HCT116 (cell line): Measurements from ENCODE around the gene RUNX1. TPM values are rescaled to one million over a fixed set of nuclear protein-coding genes. Genes with fewer than 3 reads are reported as not detected.

Source experiments
- ATAC-seq: fragments of 200-7000 bp; cut with Tn5 transposase; 2 replicates; pipeline ENCODE4 v1.9.1; 2020; ENCODE audit warnings: mild to moderate bottlenecking, moderate library complexity
- BruUV-seq: library from RNA; stranded (reverse); fragments of 400-500 nt; replicated peaks from 2 replicates; lab custom pipeline; 2021; lab: Mats Ljungman, UMichigan
- CTCF ChIA-PET: fragments of 300-600 bp; sonication (Branson Sonifier 250); formaldehyde crosslinking; loops from one replicate; lab custom pipeline; 2021; ENCODE audit warnings: antibody characterized with exemption; lab: Charles Lee
- POLR2A ChIA-PET: fragments of 300-600, 350-600 bp; sonication (Branson Sonifier 250); formaldehyde crosslinking; loops from one replicate; lab custom pipeline; 2021; ENCODE audit warnings: antibody characterized with exemption; lab: Charles Lee
- RAD21 ChIA-PET, 2 experiments: fragments of 300-600 bp; sonication (Branson Sonifier 250); formaldehyde crosslinking; loops; one replicate each; lab custom pipeline; 2023; ENCODE audit warnings: low total read pairs in 2 of 2; ENCODE audit not compliant: uncharacterized antibody in 2 of 2, unreplicated experiment in 2 of 2, low non-redundant PET in 1 of 2; lab: Charles Lee
- DNase-seq: peaks from one replicate; pipeline ENCODE4 v3.0.0-alpha.2; 2010; ENCODE audit warnings: low read depth, low spot score
- H2AFZ ChIP-seq: fragments of 200-600 bp; shearing (Covaris generic), sonication (generic); 2 replicates; pipeline ENCODE4 v1.6.1; 2017; ENCODE audit warnings: low read depth, mixed run types, mixed read lengths, antibody characterized with exemption, low read length; ENCODE audit not compliant: poor library complexity, severe bottlenecking
- H3K27ac ChIP-seq: 2 replicates; pipeline ENCODE4 v1.5.1; 2012; ENCODE audit warnings: low read depth, low read length
- H3K27me3 ChIP-seq: fragments of 200-600 bp; sonication (generic); 2 replicates; pipeline ENCODE4 v1.6.1; 2016; ENCODE audit warnings: mixed run types, low read length, mixed read lengths; ENCODE audit not compliant: insufficient read depth
- H3K36me3 ChIP-seq, 2 experiments: fragments of 200-500 bp in 1 of 2; fragments of 200-600 bp in 1 of 2; sonication (Bioruptor generic) in 1 of 2; sonication (generic) in 1 of 2; 2 replicates each; pipeline versions ENCODE4 v1.5.1 to v1.6.1; 2014 to 2016; ENCODE audit warnings: low read length in 2 of 2, inconsistent platforms in 1 of 2, mixed read lengths in 1 of 2, mixed run types in 1 of 2; ENCODE audit not compliant: insufficient read depth in 2 of 2, control insufficient read depth in 1 of 2
- H3K4me1 ChIP-seq, 2 experiments: fragments of 200-600 bp in 1 of 2; sonication (generic) in 1 of 2; 2 replicates each; pipeline versions ENCODE4 v1.5.1 to v1.6.1; 2012 to 2017; ENCODE audit warnings: low read length in 2 of 2, inconsistent platforms in 1 of 2, mild to moderate bottlenecking in 1 of 2, mixed read lengths in 1 of 2, mixed run types in 1 of 2, moderate library complexity in 1 of 2; ENCODE audit not compliant: insufficient read depth in 2 of 2, control insufficient read depth in 1 of 2
- H3K4me2 ChIP-seq: fragments of 200-600 bp; sonication (generic); 2 replicates; pipeline ENCODE4 v1.6.1; 2017; ENCODE audit warnings: mixed run types, low read length, mixed read lengths
- H3K4me3 ChIP-seq, 2 experiments: fragments of 200-600 bp in 1 of 2; sonication (generic) in 1 of 2; replicated peaks in 1 of 2; 2 replicates each; pipeline ENCODE4 v1.5.1; 2011 to 2016; ENCODE audit warnings: low read length in 2 of 2, control low read depth in 1 of 2, low read depth in 1 of 2, mild to moderate bottlenecking in 1 of 2, mixed read lengths in 1 of 2, mixed run types in 1 of 2
- H3K79me2 ChIP-seq: fragments of 200-600 bp; sonication (generic); 2 replicates; pipeline ENCODE4 v1.6.1; 2017; ENCODE audit warnings: mild to moderate bottlenecking, mixed run types, low read length, moderate library complexity, mixed read lengths; ENCODE audit not compliant: insufficient read depth
- H3K9ac ChIP-seq: fragments of 200-600 bp; sonication (generic); 2 replicates; pipeline ENCODE4 v1.6.1; 2016; ENCODE audit warnings: low read length, mixed read lengths
- H3K9me2 ChIP-seq: fragments of 200-600 bp; sonication (generic), shearing (Covaris generic); 2 replicates; pipeline ENCODE4 v1.6.1; 2017; ENCODE audit warnings: mixed run types, mild to moderate bottlenecking, moderate library complexity; ENCODE audit not compliant: insufficient read depth
- H3K9me3 ChIP-seq, 2 experiments: fragments of 200-500 bp in 1 of 2; fragments of 200-600 bp in 1 of 2; sonication (Bioruptor generic) in 1 of 2; sonication (generic) in 1 of 2; 2 replicates each; pipeline ENCODE4 v1.6.1; 2014 to 2017; ENCODE audit warnings: low read length in 2 of 2, mixed read lengths in 2 of 2, inconsistent platforms in 1 of 2, low read depth in 1 of 2, mild to moderate bottlenecking in 1 of 2, mixed run types in 1 of 2, moderate library complexity in 1 of 2; ENCODE audit not compliant: control insufficient read depth in 1 of 2, insufficient read depth in 1 of 2
- H4K20me1 ChIP-seq: fragments of 200-600 bp; sonication (generic), shearing (Covaris generic); 2 replicates; pipeline ENCODE4 v1.6.1; 2017; ENCODE audit warnings: mixed run types, mild to moderate bottlenecking, moderate library complexity; ENCODE audit not compliant: insufficient read depth
- CBX3 ChIP-seq: IDR thresholded peaks from 2 replicates; pipeline ENCODE4 v1.6.1; 2012; ENCODE audit warnings: low read depth
- CEBPB ChIP-seq: IDR thresholded peaks from 2 replicates; pipeline ENCODE4 v1.6.1; 2012; ENCODE audit warnings: low read depth
- EGR1 ChIP-seq: IDR thresholded peaks from 2 replicates; pipeline ENCODE4 v1.6.1; 2012; ENCODE audit warnings: low read depth
- ELF1 ChIP-seq: IDR thresholded peaks from 2 replicates; pipeline ENCODE4 v1.6.1; 2012; ENCODE audit warnings: low read depth, borderline replicate concordance
- SP1 ChIP-seq: IDR thresholded peaks from 2 replicates; pipeline ENCODE4 v1.6.1; 2012; ENCODE audit warnings: low read depth
- ZBTB33 ChIP-seq: IDR thresholded peaks from 2 replicates; pipeline ENCODE4 v1.6.1; 2011; ENCODE audit warnings: mild to moderate bottlenecking, low read length, moderate library complexity; ENCODE audit not compliant: insufficient replicate concordance; ENCODE audit errors: extremely low read depth
- ZNF274 ChIP-seq: fragments of 200-500 bp; sonication (Bioruptor generic); IDR thresholded peaks from 2 replicates; pipeline ENCODE4 v1.6.1; 2014; ENCODE audit warnings: mild to moderate bottlenecking, low read depth, low read length, inconsistent platforms
- intact Hi-C: fragments of 100-400 bp; cut with micrococcal nuclease; formaldehyde crosslinking; loops from 2 replicates; pipeline ENCODE4 v1.10.0; 2022
- total RNA-seq: library from RNA; stranded (reverse); gene quantifications from one replicate; pipeline ENCODE4 v1.2.1, GENCODE V29; 2021; ENCODE audit not compliant: unreplicated experiment

RUNX1 gene
- total RNA-seq, 1 experiment from 2014 or later, result 33.5 TPM

- Histone ChIP-seq H3K36me3 (peaks cover 5 to 41% of the 10 kb centered on the region in 2 experiments; a peak in 3 of 4 replicates), H3K9me3 (no peaks in the 10 kb centered on the region), H3K27ac (no peak overlapping the region), H3K9ac (no peak overlapping the region), H3K79me2 (peaks cover 83% of the 10 kb centered on the region), H3K9me2 (no peaks in the 10 kb centered on the region), H4K20me1 (peaks cover 3% of the 10 kb centered on the region; the same call in 1 of the 2 replicates), H2AFZ (no peak overlapping the region), H3K4me3 (no peak overlapping the region), H3K4me1 (peaks cover 20 to 25% of the 10 kb centered on the region in 2 experiments), H3K27me3 (no peaks in the 10 kb centered on the region), H3K4me2 (no peak overlapping the region)
- CTCF ChIA-PET, result no interaction called here
- RAD21 ChIA-PET, result no interaction called here
- no TSS peak for BruUV-seq
- no peak for DNase-seq
- POLR2A ChIA-PET, result no interaction called here
- TF ChIP-seq CEBPB (no peak), EGR1 (no peak), CBX3 (no peak), SP1 (no peak), ELF1 (no peak), ZNF274 (no peak), ZBTB33 (no peak)
- intact Hi-C loops, result no loop called here
- ATAC-seq, result no peak
Observed at GRCh38 chr21:34874684-34875513, 174.2 kb downstream of the RUNX1 start.
